ENCODE measurements around the gene FLVCR2. TPM values are rescaled to one million over a fixed set of nuclear protein-coding genes. Genes with fewer than 3 reads are reported as not detected.
"Not testable (repeated sequence)": the region's sequence is repeated elsewhere in the genome, so short reads cannot be mapped to it uniquely, and the experiment has no call there.

Gene FLVCR2
- total and polyA plus RNA-seq, 12 donors: 0.95 to 11.3 (median 2.9) TPM

DNA sequence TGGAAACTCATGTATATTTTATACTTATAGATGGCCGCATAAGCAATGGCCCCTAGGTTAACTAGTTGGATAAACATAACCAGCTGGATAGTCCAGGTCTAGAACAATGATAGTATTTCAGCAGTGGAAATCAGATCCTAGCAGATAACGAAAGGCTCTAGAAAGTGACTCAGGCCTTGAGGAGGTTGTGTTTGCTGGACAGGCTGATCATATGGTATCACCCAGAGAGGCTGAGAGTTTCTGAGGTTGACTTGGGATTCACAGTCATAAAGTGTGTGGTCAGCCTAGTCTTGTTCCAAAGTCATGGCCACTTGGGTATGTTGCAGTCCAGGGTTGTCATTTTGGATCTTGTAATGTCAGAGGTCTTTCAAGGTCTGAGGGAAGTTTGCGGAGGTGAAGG lies 16.8 kb downstream of the FLVCR2 start:
- 94 to 99% methylated on average over 3 of the region's 3 CpGs for WGBS, 2 donors
- no peak for DNase-seq
- Histone ChIP-seq H3K9me3 (no peaks in the 10 kb centered on the region), H3K36me3 (no peaks in the 10 kb centered on the region), H3K27me3 (no peaks in the 10 kb centered on the region), H3K4me1 (peaks cover 0 to 48% (median 0%) of the 10 kb centered on the region in 9 donors), H3K4me3 (no peak overlapping the region), H3K27ac (peak overlapping the region in 1 of 10 donors; percentile 14)
- intact Hi-C loops (cut with DNase I): no loop called here
- ATAC-seq: no peak
- TF ChIP-seq, protein P1, sequence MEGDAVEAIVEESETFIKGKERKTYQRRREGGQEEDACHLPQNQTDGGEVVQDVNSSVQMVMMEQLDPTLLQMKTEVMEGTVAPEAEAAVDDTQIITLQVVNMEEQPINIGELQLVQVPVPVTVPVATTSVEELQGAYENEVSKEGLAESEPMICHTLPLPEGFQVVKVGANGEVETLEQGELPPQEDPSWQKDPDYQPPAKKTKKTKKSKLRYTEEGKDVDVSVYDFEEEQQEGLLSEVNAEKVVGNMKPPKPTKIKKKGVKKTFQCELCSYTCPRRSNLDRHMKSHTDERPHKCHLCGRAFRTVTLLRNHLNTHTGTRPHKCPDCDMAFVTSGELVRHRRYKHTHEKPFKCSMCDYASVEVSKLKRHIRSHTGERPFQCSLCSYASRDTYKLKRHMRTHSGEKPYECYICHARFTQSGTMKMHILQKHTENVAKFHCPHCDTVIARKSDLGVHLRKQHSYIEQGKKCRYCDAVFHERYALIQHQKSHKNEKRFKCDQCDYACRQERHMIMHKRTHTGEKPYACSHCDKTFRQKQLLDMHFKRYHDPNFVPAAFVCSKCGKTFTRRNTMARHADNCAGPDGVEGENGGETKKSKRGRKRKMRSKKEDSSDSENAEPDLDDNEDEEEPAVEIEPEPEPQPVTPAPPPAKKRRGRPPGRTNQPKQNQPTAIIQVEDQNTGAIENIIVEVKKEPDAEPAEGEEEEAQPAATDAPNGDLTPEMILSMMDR (IDR thresholded peaks at IDR 0.05): no peak

DNA sequence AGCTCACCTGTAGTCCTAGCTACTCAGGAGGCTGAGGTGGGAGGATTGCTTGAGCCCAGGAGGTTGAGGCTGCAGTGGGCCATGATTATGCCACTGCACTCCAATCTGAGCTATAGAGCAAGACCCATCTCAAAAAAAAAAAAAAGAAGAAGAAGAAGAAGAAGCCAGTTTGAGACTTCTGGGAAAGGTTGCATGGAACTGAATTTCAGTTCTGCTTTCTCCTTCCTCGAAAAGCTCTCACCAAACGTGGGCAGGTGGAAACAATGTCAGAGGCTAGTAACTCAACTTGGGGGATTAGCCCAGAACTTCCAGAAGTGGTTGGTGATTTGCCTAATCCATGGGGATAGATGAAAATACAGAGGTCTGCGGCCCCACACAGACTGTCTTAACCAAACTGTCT lies 18.7 kb downstream of the FLVCR2 start:
- Histone ChIP-seq H3K27me3 (no peaks in the 10 kb centered on the region), H3K36me3 (no peaks in the 10 kb centered on the region), H3K4me1 (peaks cover 0 to 58% (median 0%) of the 10 kb centered on the region in 9 donors), H3K27ac (peak overlapping the region in 1 of 10 donors; percentile 77), H3K9me3 (no peaks in the 10 kb centered on the region), H3K4me3 (no peak overlapping the region)
- intact Hi-C loops (cut with DNase I): no loop called here
- ATAC-seq (peak in 1 of 8 donors; percentile 50), DNase-seq (no peak)
- TF ChIP-seq, protein P1 (IDR thresholded peaks at IDR 0.05): no peak
- 83 to 84% methylated on average over 3 of the region's 3 CpGs for WGBS, 2 donors

DNA sequence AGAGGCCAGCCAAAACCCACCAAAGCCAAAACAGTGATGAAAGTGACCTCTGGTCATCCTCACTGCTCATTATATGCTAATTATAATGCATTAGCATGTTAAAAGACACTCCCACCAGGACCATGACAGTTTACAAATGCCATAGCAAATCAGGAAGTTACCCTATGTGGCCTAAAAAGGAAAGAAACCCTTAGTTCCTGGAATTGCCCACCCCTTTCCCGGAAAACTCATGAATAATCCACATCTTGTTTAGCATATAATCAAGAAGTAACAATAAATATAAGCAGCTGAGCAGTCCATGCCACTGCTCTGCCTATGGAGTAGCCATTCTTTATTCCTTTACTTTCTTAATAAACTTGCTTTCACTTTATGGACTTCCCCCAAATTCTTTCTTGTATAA lies 21.7 kb downstream of the FLVCR2 start:
- intact Hi-C loops (cut with DNase I); ATAC-seq; DNase-seq; H3K9me3 ChIP-seq; H3K4me3 ChIP-seq; H3K36me3 ChIP-seq; H3K27me3 ChIP-seq: not testable (repeated sequence)
- Histone ChIP-seq H3K27ac (peak overlapping the region in 1 of 10 donors; percentile 23), H3K4me1 (peaks cover 0 to 67% (median 9%) of the 10 kb centered on the region in 9 donors)
- 91 to 100% methylated on average over 1 of the region's 1 CpG for WGBS, 2 donors

DNA sequence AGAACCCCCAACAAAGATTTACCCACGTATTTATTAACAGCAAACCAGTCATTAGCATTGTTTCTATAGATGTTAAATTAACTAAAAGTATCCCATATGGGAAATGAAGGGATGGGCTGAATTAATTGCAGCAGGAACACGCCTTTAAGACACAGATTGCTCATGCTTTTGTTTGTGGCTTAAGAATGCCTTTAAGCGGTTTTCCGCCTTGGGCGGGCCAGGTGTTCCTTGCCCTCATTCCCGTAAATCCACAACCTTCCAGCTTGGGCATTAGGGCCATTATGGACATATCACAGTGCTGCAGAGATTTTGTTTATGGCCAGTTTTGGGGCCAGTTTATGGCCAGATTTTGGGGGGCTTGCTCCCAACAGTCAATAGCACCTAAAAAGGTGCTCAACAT lies 22.6 kb downstream of the FLVCR2 start:
- H3K27me3 ChIP-seq; H3K36me3 ChIP-seq; H3K27ac ChIP-seq; intact Hi-C loops (cut with DNase I); H3K9me3 ChIP-seq; H3K4me3 ChIP-seq; DNase-seq; ATAC-seq: not testable (repeated sequence)
- WGBS, 2 donors: 87 to 93% methylated on average over 6 of the region's 6 CpGs
- peaks cover 0 to 70% (median 11%) of the 10 kb centered on the region in 9 donors for H3K4me1 ChIP-seq

DNA sequence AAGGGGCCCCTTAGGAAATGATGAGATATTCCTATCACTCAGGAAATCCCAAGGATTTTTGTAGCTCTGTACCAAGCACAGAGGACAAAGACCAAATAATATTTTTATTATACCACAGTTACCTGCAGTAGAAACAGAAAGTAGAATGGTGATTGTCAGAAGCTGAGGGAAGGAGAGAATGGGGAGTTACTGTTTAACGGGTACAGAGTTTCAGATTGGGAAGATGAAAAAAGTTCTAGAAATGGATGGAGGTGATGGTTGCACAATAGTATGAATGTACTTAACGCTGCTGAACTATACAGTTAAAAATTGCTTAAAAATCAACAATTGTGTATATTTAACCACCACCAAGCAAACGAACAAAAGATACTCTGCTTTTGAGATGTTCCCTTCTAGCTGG lies 24.1 kb downstream of the FLVCR2 start:
- Histone ChIP-seq H3K27ac (no peak overlapping the region), H3K9me3 (peaks cover 0 to 4% (median 0%) of the 10 kb centered on the region in 11 donors), H3K4me3 (no peak overlapping the region), H3K27me3 (no peaks in the 10 kb centered on the region), H3K36me3 (no peaks in the 10 kb centered on the region), H3K4me1 (peaks cover 0 to 75% (median 11%) of the 10 kb centered on the region in 9 donors)
- intact Hi-C loops (cut with DNase I): no loop called here
- no peak for ATAC-seq
- WGBS, 2 donors: 90% methylated on average over 3 of the region's 3 CpGs
- no peak for DNase-seq
- TF ChIP-seq, protein P1 (IDR thresholded peaks at IDR 0.05): no peak
